ENCODE data around the gene ZNF217. TPM values are rescaled to one million over a fixed set of nuclear protein-coding genes. Genes with fewer than 3 reads are reported as not detected.
"Not testable (repeated sequence)": the region's sequence is repeated elsewhere in the genome, so short reads cannot be mapped to it uniquely, and the experiment has no call there.

The ZNF217 gene
- polyA plus RNA-seq, 3 donors: 10.5 to 41.5 (median 24.4) TPM

DNA sequence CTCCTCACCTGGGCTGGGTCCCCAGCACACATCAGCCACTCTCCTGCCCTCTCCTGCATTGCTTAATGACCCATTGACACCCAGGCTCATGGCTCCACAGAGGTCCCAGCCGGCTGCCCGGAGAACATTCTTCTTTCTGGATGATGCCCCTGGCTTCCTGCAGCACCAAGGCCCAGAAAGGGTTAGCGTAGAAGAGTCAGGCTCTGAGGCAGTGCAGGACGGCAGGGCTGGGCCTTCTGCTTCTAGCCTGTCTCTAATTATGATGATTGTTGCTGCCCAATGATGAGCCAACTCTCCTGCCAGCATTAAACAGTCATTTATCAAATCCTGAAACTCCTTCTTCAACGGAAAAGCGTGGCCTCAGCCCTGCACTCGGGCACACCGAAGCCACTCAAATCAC lies 66.4 kb downstream of the ZNF217 start:
- no peak overlapping the region for H3K4me2 ChIP-seq (replicated peaks; ENCODE audit: extremely low read depth, low read length, poor library complexity, severe bottlenecking)
- Mint-ChIP-seq H3K4me1 (peaks cover 8% of the 10 kb centered on the region), H3K27ac (no peak overlapping the region), H3K4me3 (no peak overlapping the region), H3K9me3 (peaks cover 0 to 5% (median 1%) of the 10 kb centered on the region in 7 donors), H3K27me3 (ENCODE audit: low read depth in 3 of 3) (peaks cover 6 to 9% (median 8%) of the 10 kb centered on the region in 3 donors), H3K36me3 (no peaks in the 10 kb centered on the region)
- peaks cover 0 to 5% of the 10 kb centered on the region in 2 donors for H3K4me1 ChIP-seq (ENCODE audit: control insufficient read depth in 1 of 2, insufficient read depth in 2 of 2, low read length in 2 of 2)
- H3K9ac ChIP-seq (ENCODE audit: insufficient read depth, low read length, poor library complexity, severe bottlenecking): no peak overlapping the region
- intact Hi-C loops (cut with micrococcal nuclease): no loop called here
- no peaks in the 10 kb centered on the region for H3K9me3 ChIP-seq (replicated peaks in 1 of 2; ENCODE audit: control insufficient read depth in 1 of 2, insufficient read depth in 1 of 2, low read length in 2 of 2)
- 97% methylated on average over 6 of the region's 8 CpGs for WGBS (ENCODE audit: insufficient coverage)
- no peak for DNase-seq
- no peak overlapping the region for H3K4me3 ChIP-seq (replicated peaks in 1 of 3; ENCODE audit: low read depth in 2 of 3, low read length in 3 of 3)
- no peaks in the 10 kb centered on the region for H3K36me3 ChIP-seq (replicated peaks in 1 of 2; ENCODE audit: control insufficient read depth in 1 of 2, insufficient read depth in 2 of 2, low read length in 2 of 2)
- no peak overlapping the region for H2AFZ ChIP-seq (ENCODE audit: insufficient read depth, low read depth, low read length, poor library complexity, severe bottlenecking)
- TF ChIP-seq, protein P1, sequence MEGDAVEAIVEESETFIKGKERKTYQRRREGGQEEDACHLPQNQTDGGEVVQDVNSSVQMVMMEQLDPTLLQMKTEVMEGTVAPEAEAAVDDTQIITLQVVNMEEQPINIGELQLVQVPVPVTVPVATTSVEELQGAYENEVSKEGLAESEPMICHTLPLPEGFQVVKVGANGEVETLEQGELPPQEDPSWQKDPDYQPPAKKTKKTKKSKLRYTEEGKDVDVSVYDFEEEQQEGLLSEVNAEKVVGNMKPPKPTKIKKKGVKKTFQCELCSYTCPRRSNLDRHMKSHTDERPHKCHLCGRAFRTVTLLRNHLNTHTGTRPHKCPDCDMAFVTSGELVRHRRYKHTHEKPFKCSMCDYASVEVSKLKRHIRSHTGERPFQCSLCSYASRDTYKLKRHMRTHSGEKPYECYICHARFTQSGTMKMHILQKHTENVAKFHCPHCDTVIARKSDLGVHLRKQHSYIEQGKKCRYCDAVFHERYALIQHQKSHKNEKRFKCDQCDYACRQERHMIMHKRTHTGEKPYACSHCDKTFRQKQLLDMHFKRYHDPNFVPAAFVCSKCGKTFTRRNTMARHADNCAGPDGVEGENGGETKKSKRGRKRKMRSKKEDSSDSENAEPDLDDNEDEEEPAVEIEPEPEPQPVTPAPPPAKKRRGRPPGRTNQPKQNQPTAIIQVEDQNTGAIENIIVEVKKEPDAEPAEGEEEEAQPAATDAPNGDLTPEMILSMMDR (IDR thresholded peaks at IDR 0.05): no peak
- no peak overlapping the region for H3K27ac ChIP-seq (ENCODE audit: low read depth in 1 of 2, low read length in 2 of 2)
- no peaks in the 10 kb centered on the region for H3K27me3 ChIP-seq (ENCODE audit: control insufficient read depth in 2 of 2, insufficient read depth in 2 of 2, low read length in 2 of 2)
- H4K20me1 ChIP-seq (ENCODE audit: insufficient read depth, low read length): no peaks in the 10 kb centered on the region
- H3K79me2 ChIP-seq (ENCODE audit: insufficient read depth, low read length): no peaks in the 10 kb centered on the region

DNA sequence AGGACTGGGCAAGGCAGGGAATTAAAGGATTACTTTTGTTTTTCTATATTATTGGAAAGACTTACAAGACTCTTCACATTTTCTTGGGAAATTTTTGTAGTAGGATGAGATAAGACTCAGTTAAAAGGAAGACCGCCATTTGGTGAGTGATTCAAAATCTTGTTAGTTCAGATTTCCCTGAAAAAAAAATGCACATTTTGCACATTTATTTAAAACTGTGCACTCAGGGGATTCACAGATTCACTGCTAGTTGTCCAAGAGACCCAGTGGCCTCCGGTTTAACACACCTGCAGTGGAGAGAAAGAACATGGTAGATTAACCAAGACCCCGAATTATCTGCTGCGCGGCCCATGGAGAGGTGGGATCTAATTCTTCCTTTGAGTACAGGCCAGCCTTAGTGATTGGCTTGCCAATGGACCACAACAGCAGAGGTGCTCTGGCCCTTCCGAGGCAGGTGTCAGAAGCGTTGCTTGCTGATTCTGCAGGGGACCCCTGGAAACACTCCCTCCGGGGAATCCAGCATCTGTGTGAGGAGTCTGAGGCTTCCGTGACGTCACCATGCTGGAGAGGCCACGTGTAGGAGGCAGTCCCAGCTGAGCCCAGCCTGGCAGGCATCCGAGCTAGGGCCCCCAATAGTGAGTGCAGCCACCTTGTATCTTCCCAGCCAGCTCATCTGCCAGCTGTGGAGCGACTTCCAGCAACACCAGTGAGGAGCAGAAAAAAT lies 68.9 kb downstream of the ZNF217 start:
- WGBS (ENCODE audit: insufficient coverage): 95% methylated on average over 10 of the region's 13 CpGs
- H3K27me3 ChIP-seq (ENCODE audit: control insufficient read depth in 2 of 2, insufficient read depth in 2 of 2, low read length in 2 of 2): no peaks in the 10 kb centered on the region
- H3K9me3 Mint-ChIP-seq: peaks cover 0 to 4% (median 0%) of the 10 kb centered on the region in 7 donors
- TF ChIP-seq, protein P1 (IDR thresholded peaks at IDR 0.05): no peak
- no peaks in the 10 kb centered on the region for H3K4me1 ChIP-seq (ENCODE audit: control insufficient read depth in 1 of 2, insufficient read depth in 2 of 2, low read length in 2 of 2)
- no peak overlapping the region for H2AFZ ChIP-seq (ENCODE audit: insufficient read depth, low read depth, low read length, poor library complexity, severe bottlenecking)
- no peaks in the 10 kb centered on the region for H3K36me3 ChIP-seq (replicated peaks in 1 of 2; ENCODE audit: control insufficient read depth in 1 of 2, insufficient read depth in 2 of 2, low read length in 2 of 2)
- no peak overlapping the region for H3K4me3 Mint-ChIP-seq
- intact Hi-C loops (cut with micrococcal nuclease): no loop called here
- no peaks in the 10 kb centered on the region for H3K9me3 ChIP-seq (replicated peaks in 1 of 2; ENCODE audit: control insufficient read depth in 1 of 2, insufficient read depth in 1 of 2, low read length in 2 of 2)
- no peaks in the 10 kb centered on the region for H4K20me1 ChIP-seq (ENCODE audit: insufficient read depth, low read length)
- H3K4me2 ChIP-seq (replicated peaks; ENCODE audit: extremely low read depth, low read length, poor library complexity, severe bottlenecking): no peak overlapping the region
- peaks cover 4 to 6% (median 6%) of the 10 kb centered on the region in 3 donors for H3K27me3 Mint-ChIP-seq (ENCODE audit: low read depth in 3 of 3)
- no peak overlapping the region for H3K9ac ChIP-seq (ENCODE audit: insufficient read depth, low read length, poor library complexity, severe bottlenecking)
- no peaks in the 10 kb centered on the region for H3K36me3 Mint-ChIP-seq
- H3K27ac Mint-ChIP-seq: no peak overlapping the region
- no peak for DNase-seq
- H3K4me3 ChIP-seq (replicated peaks in 1 of 3; ENCODE audit: low read depth in 2 of 3, low read length in 3 of 3): no peak overlapping the region
- H3K27ac ChIP-seq (ENCODE audit: low read depth in 1 of 2, low read length in 2 of 2): no peak overlapping the region
- no peaks in the 10 kb centered on the region for H3K79me2 ChIP-seq (ENCODE audit: insufficient read depth, low read length)
- no peaks in the 10 kb centered on the region for H3K4me1 Mint-ChIP-seq

DNA sequence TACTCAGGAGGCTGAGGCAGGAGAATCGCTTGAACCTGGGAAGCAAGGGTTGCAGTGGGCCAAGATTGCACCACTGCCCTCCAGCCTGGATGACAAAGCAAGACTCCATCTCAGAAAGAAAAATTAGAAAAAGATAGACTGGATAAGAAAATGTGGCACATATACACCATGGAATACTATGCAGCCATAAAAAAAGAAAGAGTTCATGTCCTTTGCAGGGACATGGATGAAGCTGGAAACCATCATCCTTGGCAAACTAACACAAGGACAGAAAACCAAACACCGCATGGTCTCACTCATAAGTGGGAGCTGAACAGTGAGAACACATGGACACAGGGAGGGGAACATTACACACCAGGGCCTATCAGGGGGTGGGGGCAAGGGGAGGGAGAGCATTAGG lies 70.0 kb downstream of the ZNF217 start:
- H3K27ac ChIP-seq (ENCODE audit: low read depth in 1 of 2, low read length in 2 of 2); H3K27me3 ChIP-seq (ENCODE audit: control insufficient read depth in 2 of 2, insufficient read depth in 2 of 2, low read length in 2 of 2); H3K27me3 Mint-ChIP-seq (ENCODE audit: low read depth in 3 of 3); intact Hi-C loops (cut with micrococcal nuclease); H2AFZ ChIP-seq (ENCODE audit: insufficient read depth, low read depth, low read length, poor library complexity, severe bottlenecking); H3K36me3 ChIP-seq (replicated peaks in 1 of 2; ENCODE audit: control insufficient read depth in 1 of 2, insufficient read depth in 2 of 2, low read length in 2 of 2); H4K20me1 ChIP-seq (ENCODE audit: insufficient read depth, low read length); H3K4me2 ChIP-seq (replicated peaks; ENCODE audit: extremely low read depth, low read length, poor library complexity, severe bottlenecking); H3K4me3 Mint-ChIP-seq; H3K4me1 ChIP-seq (ENCODE audit: control insufficient read depth in 1 of 2, insufficient read depth in 2 of 2, low read length in 2 of 2); H3K36me3 Mint-ChIP-seq; H3K9me3 Mint-ChIP-seq; H3K9ac ChIP-seq (ENCODE audit: insufficient read depth, low read length, poor library complexity, severe bottlenecking); DNase-seq; H3K27ac Mint-ChIP-seq; H3K4me3 ChIP-seq (replicated peaks in 1 of 3; ENCODE audit: low read depth in 2 of 3, low read length in 3 of 3); H3K9me3 ChIP-seq (replicated peaks in 1 of 2; ENCODE audit: control insufficient read depth in 1 of 2, insufficient read depth in 1 of 2, low read length in 2 of 2); H3K4me1 Mint-ChIP-seq; H3K79me2 ChIP-seq (ENCODE audit: insufficient read depth, low read length): not testable (repeated sequence)
- 100% methylated on average over 1 of the region's 2 CpGs for WGBS (ENCODE audit: insufficient coverage)

All from CD14-positive monocyte (primary cell).